Right lobe of liver (tissue), 6 donors: ENCODE results near the gene WASHC3. TPM values are rescaled to one million over a fixed set of nuclear protein-coding genes. Genes with fewer than 3 reads are reported as not detected.
A peak's percentile ranks its signal among the peaks of the same experiment; 100 is the strongest.

ENCODE experiments used
- ATAC-seq, 4 donors: fragments of 200-7000 bp; cut with Tn5 transposase; one replicate each; pipeline ENCODE4 v1.9.1; 2020; ENCODE audit warnings: mild to moderate bottlenecking in 4 of 4, moderate library complexity in 4 of 4
- DNase-seq, 3 donors: peaks; one replicate each; pipeline ENCODE4 v3.0.0-alpha.2; 2020
- H3K27ac ChIP-seq, 3 donors: fragments of 200-600 bp; one replicate each; pipeline ENCODE4 v1.8.0; 2022
- H3K27me3 ChIP-seq, 2 donors: fragments of 200-600 bp; one replicate each; pipeline ENCODE4 v1.8.0; 2022
- H3K36me3 ChIP-seq, 4 donors: fragments of 200-600 bp; sonication (generic) in 1 of 4; one replicate each; pipeline versions ENCODE4 v1.5.1 to v1.8.0; 2017 to 2022; ENCODE audit warnings: control low read depth in 1 of 4
- H3K4me1 ChIP-seq, 4 donors: fragments of 200-600 bp; sonication (generic) in 1 of 4; one replicate each; pipeline versions ENCODE4 v1.5.1 to v1.8.0; 2017 to 2022; ENCODE audit warnings: control low read depth in 1 of 4
- H3K4me3 ChIP-seq, 3 donors: fragments of 200-600 bp; one replicate each; pipeline ENCODE4 v1.8.0; 2022
- H3K9me3 ChIP-seq, 4 donors: fragments of 200-600 bp; sonication (generic) in 1 of 4; one replicate each; pipeline versions ENCODE4 v1.5.1 to v1.8.0; 2017 to 2022; ENCODE audit warnings: control low read depth in 1 of 4
- POLR2A ChIP-seq: fragments of 450-650 bp; IDR thresholded peaks from one replicate; pipeline ENCODE4 v1.6.1; 2017; ENCODE audit warnings: antibody characterized with exemption, mild to moderate bottlenecking
- WGBS: methylation state at CpG from one replicate; pipeline ENCODE4 v1.1.6; 2018; ENCODE audit warnings: low coverage, low lambda C conversion rate; ENCODE audit not compliant: insufficient coverage; ENCODE audit errors: missing lambda C conversion rate; 5-methylcytosine and 5-hydroxymethylcytosine counted together
- intact Hi-C, 2 donors: fragments of 100-400 bp; cut with DNase I; formaldehyde crosslinking; loops; one replicate each; pipeline versions ENCODE4 v1.11.2 to v1.14.1; 2022
- total RNA-seq, 6 experiments: library from RNA; depleted of rRNA in 2 of 6; stranded (reverse); fragments of >200 nt in 2 of 6; fragmentation: NEBNext Ultra II Directional in 3 of 6; extraction: Animal tissue kit (Norgen Biotek cat#: 25700) in 3 of 6; gene quantifications; one replicate each; pipeline versions ENCODE4 v1.1.0 to v1.2.4, GENCODE V29; 2016 to 2023
- TF ChIP-seq, protein P1 (sequence below), 4 donors: fragments of 200-600 bp in 3 of 4; fragments of 450-650 bp in 1 of 4; IDR thresholded peaks; one replicate each; pipeline versions ENCODE4 v1.5.1 to v1.8.0; 2016 to 2022; ENCODE audit warnings: antibody characterized with exemption in 4 of 4, mild to moderate bottlenecking in 2 of 4
- donor health status: DM: no; HTN: yes; CAD: no.
- donor health status: DM: no; HTN: no; CAD: no.
- donor health status: DM: no; HTN: no; CAD: no.
- donor health status: DM: no; HTN: yes; CAD: no.
- donor health status: DM: no; HTN: yes; CAD: no.

WASHC3 gene
- total RNA-seq, 6 experiments from 2014 or later: 13.0 to 35.3 (median 22.6) TPM

DNA sequence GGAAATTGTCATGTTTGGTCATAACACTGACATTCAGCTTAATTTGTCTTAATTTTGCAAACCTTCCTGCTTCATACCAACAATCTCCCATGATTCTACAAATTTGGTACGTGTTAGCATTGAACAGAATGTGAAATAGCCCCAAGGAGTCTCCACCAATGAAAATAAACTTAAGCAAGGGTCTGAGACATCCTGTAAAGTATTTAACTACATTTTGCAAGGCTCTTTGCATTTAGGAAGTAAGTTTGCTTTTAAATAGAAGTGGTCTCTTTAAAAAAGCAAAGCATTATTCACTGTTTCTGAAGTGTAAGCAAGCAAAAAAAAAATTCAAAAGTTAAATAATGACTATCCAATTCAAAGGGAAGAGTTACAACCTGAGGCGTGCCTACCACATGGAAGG is 79.9 kb downstream of the WASHC3 start:
- no peaks in the 10 kb centered on the region for H3K9me3 ChIP-seq
- TF ChIP-seq, protein P1, sequence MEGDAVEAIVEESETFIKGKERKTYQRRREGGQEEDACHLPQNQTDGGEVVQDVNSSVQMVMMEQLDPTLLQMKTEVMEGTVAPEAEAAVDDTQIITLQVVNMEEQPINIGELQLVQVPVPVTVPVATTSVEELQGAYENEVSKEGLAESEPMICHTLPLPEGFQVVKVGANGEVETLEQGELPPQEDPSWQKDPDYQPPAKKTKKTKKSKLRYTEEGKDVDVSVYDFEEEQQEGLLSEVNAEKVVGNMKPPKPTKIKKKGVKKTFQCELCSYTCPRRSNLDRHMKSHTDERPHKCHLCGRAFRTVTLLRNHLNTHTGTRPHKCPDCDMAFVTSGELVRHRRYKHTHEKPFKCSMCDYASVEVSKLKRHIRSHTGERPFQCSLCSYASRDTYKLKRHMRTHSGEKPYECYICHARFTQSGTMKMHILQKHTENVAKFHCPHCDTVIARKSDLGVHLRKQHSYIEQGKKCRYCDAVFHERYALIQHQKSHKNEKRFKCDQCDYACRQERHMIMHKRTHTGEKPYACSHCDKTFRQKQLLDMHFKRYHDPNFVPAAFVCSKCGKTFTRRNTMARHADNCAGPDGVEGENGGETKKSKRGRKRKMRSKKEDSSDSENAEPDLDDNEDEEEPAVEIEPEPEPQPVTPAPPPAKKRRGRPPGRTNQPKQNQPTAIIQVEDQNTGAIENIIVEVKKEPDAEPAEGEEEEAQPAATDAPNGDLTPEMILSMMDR (IDR thresholded peaks at IDR 0.05): no peak
- no peak for TF ChIP-seq POLR2A
- no peak overlapping the region for H3K4me3 ChIP-seq
- WGBS: 65% methylated on average over 2 of the region's 2 CpGs
- H3K4me1 ChIP-seq: no peaks in the 10 kb centered on the region
- DNase-seq: no peak
- H3K27ac ChIP-seq: no peak overlapping the region
- ATAC-seq: no peak
- no peaks in the 10 kb centered on the region for H3K27me3 ChIP-seq
- H3K36me3 ChIP-seq: no peaks in the 10 kb centered on the region
- intact Hi-C loops: no loop called here

DNA sequence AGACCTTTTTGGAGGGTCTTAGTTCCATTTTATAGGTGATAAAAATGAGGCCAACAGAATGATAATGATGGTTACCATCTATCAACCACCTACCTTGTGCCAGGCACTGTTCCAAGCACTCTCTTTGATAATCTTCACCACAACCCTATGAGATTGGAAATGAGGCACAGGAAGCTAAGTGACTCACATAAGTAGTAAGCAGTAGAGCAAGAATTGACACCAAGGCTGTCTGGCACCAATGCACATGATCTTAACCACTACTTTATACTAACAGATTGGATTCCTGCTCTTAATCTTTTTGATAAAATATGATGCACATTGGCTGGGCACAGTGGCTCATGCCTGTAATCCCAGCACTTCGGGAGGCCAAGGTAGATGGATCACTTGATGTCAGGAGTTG is 93.0 kb downstream of the WASHC3 start:
- no peaks in the 10 kb centered on the region for H3K27me3 ChIP-seq
- H3K36me3 ChIP-seq: no peaks in the 10 kb centered on the region
- H3K9me3 ChIP-seq: no peaks in the 10 kb centered on the region
- no CpG with 5 or more reads among the region's 1 CpG for WGBS
- DNase-seq (no peak), ATAC-seq (no peak)
- no peak overlapping the region for H3K27ac ChIP-seq
- no peak for TF ChIP-seq POLR2A
- TF ChIP-seq, protein P1 (IDR thresholded peaks at IDR 0.05): no peak
- intact Hi-C loops: no loop called here
- H3K4me3 ChIP-seq: no peak overlapping the region
- H3K4me1 ChIP-seq: no peaks in the 10 kb centered on the region

DNA sequence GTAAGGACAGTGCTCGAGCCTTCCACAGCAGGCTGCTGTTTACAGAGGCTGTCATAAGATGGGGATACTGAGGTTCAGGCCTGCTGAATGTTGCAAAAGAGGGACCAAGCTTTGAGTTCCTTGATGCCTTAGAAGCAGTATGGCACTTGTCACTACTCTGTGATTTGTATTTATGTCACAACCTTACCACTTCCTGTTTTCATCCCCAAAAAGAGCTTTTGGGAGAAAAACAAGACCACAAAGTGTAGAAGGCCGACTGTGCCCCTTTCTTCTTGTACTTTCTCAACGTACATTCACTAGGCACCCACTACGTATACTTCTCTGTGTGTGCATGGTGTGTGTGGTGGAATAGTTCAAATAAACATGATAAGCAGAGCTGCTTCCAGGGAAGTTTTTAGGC is 94.3 kb downstream of the WASHC3 start:
- DNase-seq: no peak
- WGBS: 30% methylated on average over 3 of the region's 4 CpGs
- H3K9me3 ChIP-seq: no peaks in the 10 kb centered on the region
- H3K4me1 ChIP-seq: no peaks in the 10 kb centered on the region
- intact Hi-C loops: no loop called here
- no peak for ATAC-seq
- no peak overlapping the region for H3K27ac ChIP-seq
- TF ChIP-seq, protein P1 (IDR thresholded peaks at IDR 0.05): no peak
- TF ChIP-seq POLR2A: no peak
- H3K27me3 ChIP-seq: no peaks in the 10 kb centered on the region
- H3K4me3 ChIP-seq: no peak overlapping the region
- no peaks in the 10 kb centered on the region for H3K36me3 ChIP-seq

DNA sequence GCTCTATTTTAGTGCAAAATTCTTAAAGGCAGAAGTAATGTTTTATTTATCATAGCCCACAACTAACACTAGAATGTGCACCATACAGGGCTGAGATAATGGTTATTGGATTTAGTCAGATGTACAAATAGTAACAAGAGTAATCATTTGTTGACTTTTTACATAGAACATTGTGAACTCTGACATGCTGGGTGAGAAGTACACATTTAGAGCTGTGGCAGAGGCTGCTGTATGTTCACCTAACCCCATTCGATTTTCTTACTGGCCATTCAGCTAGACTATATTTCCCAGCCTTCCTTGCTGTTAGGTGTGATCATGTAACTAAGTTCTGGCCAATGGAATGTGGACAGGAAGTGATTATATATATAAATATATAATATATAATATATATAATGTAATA is 95.3 kb downstream of the WASHC3 start:
- intact Hi-C loops: no loop called here
- WGBS: 40% methylated on average over 1 of the region's 1 CpG
- TF ChIP-seq, protein P1 (IDR thresholded peaks at IDR 0.05): no peak
- TF ChIP-seq POLR2A: no peak
- Histone ChIP-seq H3K4me3 (no peak overlapping the region), H3K36me3 (no peaks in the 10 kb centered on the region), H3K27me3 (no peaks in the 10 kb centered on the region), H3K9me3 (no peaks in the 10 kb centered on the region), H3K4me1 (no peaks in the 10 kb centered on the region), H3K27ac (no peak overlapping the region)
- DNase-seq (no peak), ATAC-seq (no peak)

DNA sequence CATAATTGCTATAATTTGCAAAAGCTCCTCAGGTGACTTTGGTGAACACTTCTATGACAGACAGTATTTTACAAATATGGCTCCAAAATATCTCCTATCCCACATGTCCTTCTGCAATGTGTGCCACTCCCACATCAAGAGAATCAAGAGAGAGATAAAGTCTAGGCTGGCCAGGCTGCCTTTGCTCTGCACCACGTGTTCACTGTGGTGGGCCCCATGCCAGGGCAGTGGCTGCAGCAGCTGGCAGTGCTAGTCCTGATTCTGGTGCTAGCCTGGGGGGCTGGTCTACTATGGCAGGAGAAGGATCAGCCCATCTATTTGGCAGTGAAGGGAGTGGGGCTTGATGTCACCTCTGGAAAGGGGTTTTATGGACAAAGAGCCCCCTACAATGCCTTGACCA is 98.1 kb downstream of the WASHC3 start:
- ATAC-seq (peak in 1 of 4 donors; percentile 36), DNase-seq (peak in 1 of 3 donors; percentile 50)
- Histone ChIP-seq H3K4me1 (no peaks in the 10 kb centered on the region), H3K4me3 (no peak overlapping the region), H3K9me3 (no peaks in the 10 kb centered on the region), H3K36me3 (no peaks in the 10 kb centered on the region), H3K27ac (no peak overlapping the region), H3K27me3 (no peaks in the 10 kb centered on the region)
- TF ChIP-seq POLR2A: no peak
- TF ChIP-seq, protein P1 (IDR thresholded peaks at IDR 0.05): no peak
- intact Hi-C loops: no loop called here
- 40% methylated on average over 1 of the region's 1 CpG for WGBS
